PC-3 (cell line): ENCODE data around the gene ILKAP. TPM values are rescaled to one million over a fixed set of nuclear protein-coding genes. Genes with fewer than 3 reads are reported as not detected.

Source experiments
- ATAC-seq: fragments of 200-7000 bp; cut with Tn5 transposase; 2 replicates; pipeline ENCODE4 v1.9.1; 2020; ENCODE audit warnings: mild to moderate bottlenecking, moderate library complexity
- BruUV-seq: library from RNA; stranded (reverse); fragments of 400-500 nt; replicated peaks from 2 replicates; lab custom pipeline; 2021; lab: Mats Ljungman, UMichigan
- CTCF ChIA-PET: fragments of 300-600 bp; sonication (Branson Sonifier 250); formaldehyde crosslinking; loops from one replicate; lab custom pipeline; 2022; ENCODE audit warnings: antibody characterized with exemption; lab: Charles Lee
- POLR2A ChIA-PET: fragments of 300-600 bp; sonication (Branson Sonifier 250); formaldehyde crosslinking; loops from one replicate; lab custom pipeline; 2022; ENCODE audit warnings: antibody characterized with exemption; ENCODE audit not compliant: unreplicated experiment; lab: Charles Lee
- DNase-seq: peaks from one replicate; pipeline ENCODE4 v3.0.0-alpha.2; 2015
- H2AFZ ChIP-seq: fragments of 300-600 bp; sonication (generic); 2 replicates; pipeline ENCODE4 v1.6.0; 2016; ENCODE audit warnings: antibody characterized with exemption, low read length
- H3F3A ChIP-seq: fragments of 300-600 bp; sonication (generic); one replicate; pipeline ENCODE4 v1.6.0; 2017; ENCODE audit warnings: antibody characterized with exemption, low read length, control low read depth, mild to moderate bottlenecking; ENCODE audit not compliant: unreplicated experiment
- H3K27ac ChIP-seq: fragments of 300-600 bp; sonication (generic); 2 replicates; pipeline ENCODE4 v1.5.1; 2016; ENCODE audit warnings: mild to moderate bottlenecking, low read length
- H3K27me3 ChIP-seq: fragments of 300-600 bp; sonication (generic); 2 replicates; pipeline ENCODE4 v1.6.1; 2016; ENCODE audit warnings: low read length, mixed read lengths
- H3K36me3 ChIP-seq: fragments of 300-600 bp; sonication (generic); 2 replicates; pipeline ENCODE4 v1.6.1; 2016; ENCODE audit warnings: low read depth, mixed run types, low read length, mixed read lengths
- H3K4me1 ChIP-seq: fragments of 300-600 bp; sonication (generic); 2 replicates; pipeline ENCODE4 v1.5.1; 2016; ENCODE audit warnings: low read length; ENCODE audit not compliant: insufficient read depth
- H3K4me2 ChIP-seq: fragments of 300-600 bp; sonication (generic); 2 replicates; pipeline ENCODE4 v1.6.0; 2016; ENCODE audit warnings: low read length
- H3K4me3 ChIP-seq: fragments of 300-600 bp; sonication (generic); 2 replicates; pipeline ENCODE4 v1.5.1; 2016; ENCODE audit warnings: mild to moderate bottlenecking, low read length, mixed read lengths
- H3K79me2 ChIP-seq: fragments of 300-600 bp; sonication (generic); 2 replicates; pipeline ENCODE4 v1.6.1; 2017; ENCODE audit warnings: low read length, mixed read lengths
- H3K9ac ChIP-seq: fragments of 300-600 bp; sonication (generic); 2 replicates; pipeline ENCODE4 v1.6.0; 2016; ENCODE audit warnings: mild to moderate bottlenecking, low read length
- H3K9me2 ChIP-seq: fragments of 300-600 bp; sonication (generic); replicated peaks from 2 replicates; pipeline ENCODE4 v1.6.1; 2016; ENCODE audit warnings: mixed run types, low read length, mixed read lengths
- H3K9me3 ChIP-seq: fragments of 300-600 bp; sonication (generic); 2 replicates; pipeline ENCODE4 v1.6.1; 2016; ENCODE audit warnings: low read length, mixed read lengths
- H4K20me1 ChIP-seq: fragments of 300-600 bp; sonication (generic); 2 replicates; pipeline ENCODE4 v1.6.1; 2016; ENCODE audit warnings: low read length, mixed read lengths
- CTCF ChIP-seq: fragments of 300-600 bp; sonication (generic); conservative IDR thresholded peaks from 2 replicates; pipeline ENCODE4 v1.5.1; 2017; ENCODE audit warnings: antibody characterized with exemption, low read depth, mild to moderate bottlenecking, low read length
- EZH2 ChIP-seq: fragments of 300-600 bp; sonication (generic); IDR thresholded peaks from one replicate; pipeline ENCODE4 v1.6.1; 2017; ENCODE audit warnings: antibody characterized with exemption, mild to moderate bottlenecking, low read length; ENCODE audit not compliant: unreplicated experiment
- EZH2phosphoT487 ChIP-seq: fragments of 300-600 bp; sonication (generic); IDR thresholded peaks from 2 replicates; pipeline ENCODE4 v1.6.1; 2018; ENCODE audit warnings: mild to moderate bottlenecking, antibody characterized with exemption, low read length, borderline replicate concordance
- intact Hi-C: fragments of 100-400 bp; cut with micrococcal nuclease; formaldehyde crosslinking; loops from 2 replicates; pipeline ENCODE4 v1.9.0; 2023
- total RNA-seq: library from RNA; depleted of rRNA; stranded (reverse); fragments of >200 nt; gene quantifications from 2 replicates; pipeline ENCODE4 v1.2.3, GENCODE V29; 2014

The ILKAP gene
- total RNA-seq, 1 experiment from 2014 or later: 30.7 TPM

DNA sequence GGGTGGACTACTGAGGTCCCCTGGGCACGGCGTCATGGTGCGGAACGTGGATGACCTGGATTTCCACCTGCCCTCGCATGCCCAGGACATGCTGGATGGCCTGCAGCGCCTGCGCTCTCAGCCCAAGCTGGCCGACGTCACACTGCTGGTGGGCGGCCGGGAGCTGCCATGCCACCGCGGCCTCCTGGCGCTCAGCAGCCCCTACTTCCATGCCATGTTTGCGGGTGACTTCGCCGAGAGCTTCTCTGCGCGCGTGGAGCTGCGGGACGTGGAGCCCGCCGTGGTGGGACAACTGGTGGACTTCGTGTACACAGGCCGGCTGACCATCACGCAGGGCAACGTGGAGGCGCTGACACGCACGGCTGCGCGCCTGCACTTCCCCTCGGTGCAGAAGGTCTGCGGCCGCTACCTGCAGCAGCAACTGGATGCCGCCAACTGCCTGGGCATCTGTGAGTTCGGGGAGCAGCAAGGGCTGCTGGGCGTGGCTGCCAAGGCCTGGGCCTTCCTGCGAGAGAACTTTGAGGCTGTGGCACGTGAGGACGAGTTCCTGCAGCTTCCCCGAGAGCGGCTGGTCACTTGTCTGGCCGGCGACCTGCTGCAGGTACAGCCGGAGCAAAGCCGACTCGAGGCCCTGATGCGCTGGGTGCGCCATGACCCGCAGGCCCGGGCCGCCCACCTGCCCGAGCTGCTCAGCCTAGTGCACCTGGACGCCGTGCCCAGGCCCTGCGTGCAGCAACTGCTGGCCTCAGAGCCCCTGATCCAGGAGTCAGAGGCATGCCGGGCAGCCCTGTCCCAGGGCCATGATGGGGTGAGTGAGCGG is 62.6 kb downstream of the ILKAP start:
- Histone ChIP-seq H3K9me2 (no peaks in the 10 kb centered on the region), H3K4me1 (peaks cover 30% of the 10 kb centered on the region), H3K27me3 (no peaks in the 10 kb centered on the region), H4K20me1 (no peaks in the 10 kb centered on the region), H2AFZ (no peak overlapping the region), H3K4me2 (no peak overlapping the region; the same call in 1 of the 2 replicates), H3K36me3 (no peaks in the 10 kb centered on the region), H3K9me3 (no peaks in the 10 kb centered on the region), H3K79me2 (no peaks in the 10 kb centered on the region), H3K4me3 (no peak overlapping the region), H3K27ac (no peak overlapping the region), H3K9ac (no peak overlapping the region), H3F3A (no peaks in the 10 kb centered on the region)
- DNase-seq: no peak
- ChIA-PET POLR2A (no interaction called here), CTCF (no interaction called here)
- TF ChIP-seq EZH2: no peak
- TF ChIP-seq CTCF: no peak
- TF ChIP-seq EZH2phosphoT487: no peak
- no TSS peak for BruUV-seq
- intact Hi-C loops: no loop called here
- no peak for ATAC-seq

DNA sequence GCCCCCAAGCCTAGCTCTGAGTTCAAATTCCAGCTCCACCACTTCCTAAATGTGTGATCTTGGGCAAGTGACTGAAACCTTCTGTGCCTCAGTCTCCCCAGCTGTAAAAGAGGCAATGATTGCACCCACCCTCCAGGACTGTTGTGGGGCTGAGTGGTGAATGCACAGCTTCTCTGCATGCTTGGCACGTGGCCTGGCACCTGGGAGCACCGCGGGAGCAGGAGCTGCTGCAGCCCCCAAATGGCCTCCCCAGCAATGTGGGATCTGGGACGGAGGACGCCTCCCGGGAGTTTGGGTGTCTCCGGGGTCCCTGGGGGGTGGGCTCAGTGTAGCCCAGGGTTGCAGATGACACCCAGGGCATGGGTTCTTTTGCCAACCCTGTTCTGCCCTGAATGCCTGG is 63.5 kb downstream of the ILKAP start:
- no peak for TF ChIP-seq EZH2phosphoT487
- no peak for TF ChIP-seq EZH2
- no peak for TF ChIP-seq CTCF
- H3K4me3 ChIP-seq: no peak overlapping the region
- no peaks in the 10 kb centered on the region for H3K36me3 ChIP-seq
- H3K79me2 ChIP-seq: no peaks in the 10 kb centered on the region
- no peaks in the 10 kb centered on the region for H3F3A ChIP-seq
- POLR2A ChIA-PET: no interaction called here
- H3K4me1 ChIP-seq: peaks cover 30% of the 10 kb centered on the region
- H3K9me3 ChIP-seq: no peaks in the 10 kb centered on the region
- ATAC-seq (no peak), DNase-seq (no peak)
- no peak overlapping the region for H3K4me2 ChIP-seq
- CTCF ChIA-PET: no interaction called here
- H3K9ac ChIP-seq: no peak overlapping the region
- no peak overlapping the region for H3K27ac ChIP-seq
- no peaks in the 10 kb centered on the region for H3K9me2 ChIP-seq
- H3K27me3 ChIP-seq: no peaks in the 10 kb centered on the region
- no peaks in the 10 kb centered on the region for H4K20me1 ChIP-seq
- BruUV-seq: no TSS peak
- no peak overlapping the region for H2AFZ ChIP-seq
- intact Hi-C loops: no loop called here
